Uterus (tissue), 2 donors: ENCODE data around the gene BCAS3.

Source experiments
- CTCF ChIP-seq, 4 experiments: fragments of 200-600 bp in 2 of 4; fragments of 450-650 bp in 2 of 4; sonication (generic) in 2 of 4; IDR thresholded peaks; one replicate each; pipeline ENCODE4 v1.5.1; 2016 to 2019; ENCODE audit warnings: antibody characterized with exemption in 4 of 4, mild to moderate bottlenecking in 2 of 4, moderate library complexity in 1 of 4
- POLR2A ChIP-seq, 2 donors: fragments of 450-650 bp; IDR thresholded peaks; one replicate each; pipeline ENCODE4 v1.6.1; 2016; ENCODE audit warnings: antibody characterized with exemption in 2 of 2, mild to moderate bottlenecking in 1 of 2, moderate library complexity in 1 of 2

GRCh38 chr17:61414141-61414935, 736.7 kb downstream of the BCAS3 start:
- no peak for TF ChIP-seq CTCF (IDR thresholded peaks at IDR 0.05)
- no peak for TF ChIP-seq POLR2A (IDR thresholded peaks at IDR 0.05)
